ENCODE measurements around the gene TNS1. TPM values are rescaled to one million over a fixed set of nuclear protein-coding genes. Genes with fewer than 3 reads are reported as not detected.
A peak's percentile ranks its signal among the peaks of the same experiment; 100 is the strongest.
"Not testable (repeated sequence)": the region's sequence is repeated elsewhere in the genome, so short reads cannot be mapped to it uniquely, and the experiment has no call there.

TNS1 gene
- 100 to 1,000 TPM in 2 of 4 donors, 10 to 100 TPM in 2; 57.7 to 120 (median 95.7) TPM for total RNA-seq

DNA sequence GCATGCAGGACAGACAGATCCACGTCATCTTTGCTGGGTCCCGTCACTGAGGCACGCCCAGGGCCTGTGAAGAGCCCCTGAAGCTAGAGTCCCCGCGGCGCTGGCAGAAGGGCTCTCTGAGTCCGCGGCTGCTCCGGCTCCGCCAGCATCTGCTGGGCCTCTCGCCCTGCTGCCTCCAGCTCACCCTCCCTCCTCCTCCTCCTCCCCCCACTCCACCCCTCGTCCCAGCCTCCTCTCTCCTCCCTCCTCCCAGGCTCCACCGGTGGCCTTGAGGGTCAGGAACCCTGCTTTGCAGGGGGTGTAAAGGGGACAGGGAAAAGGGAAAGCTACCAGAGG, at the start of gene TNS1:
TSS of gene TNS1 (minus strand) at position 151 of the 336 bp plus-strand sequence. CDS start at position 28, 123 bp downstream.
- no peak for DNase-seq (ENCODE audit: low spot score in 2 of 2)
- TF ChIP-seq, protein P1, sequence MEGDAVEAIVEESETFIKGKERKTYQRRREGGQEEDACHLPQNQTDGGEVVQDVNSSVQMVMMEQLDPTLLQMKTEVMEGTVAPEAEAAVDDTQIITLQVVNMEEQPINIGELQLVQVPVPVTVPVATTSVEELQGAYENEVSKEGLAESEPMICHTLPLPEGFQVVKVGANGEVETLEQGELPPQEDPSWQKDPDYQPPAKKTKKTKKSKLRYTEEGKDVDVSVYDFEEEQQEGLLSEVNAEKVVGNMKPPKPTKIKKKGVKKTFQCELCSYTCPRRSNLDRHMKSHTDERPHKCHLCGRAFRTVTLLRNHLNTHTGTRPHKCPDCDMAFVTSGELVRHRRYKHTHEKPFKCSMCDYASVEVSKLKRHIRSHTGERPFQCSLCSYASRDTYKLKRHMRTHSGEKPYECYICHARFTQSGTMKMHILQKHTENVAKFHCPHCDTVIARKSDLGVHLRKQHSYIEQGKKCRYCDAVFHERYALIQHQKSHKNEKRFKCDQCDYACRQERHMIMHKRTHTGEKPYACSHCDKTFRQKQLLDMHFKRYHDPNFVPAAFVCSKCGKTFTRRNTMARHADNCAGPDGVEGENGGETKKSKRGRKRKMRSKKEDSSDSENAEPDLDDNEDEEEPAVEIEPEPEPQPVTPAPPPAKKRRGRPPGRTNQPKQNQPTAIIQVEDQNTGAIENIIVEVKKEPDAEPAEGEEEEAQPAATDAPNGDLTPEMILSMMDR (IDR thresholded peaks at IDR 0.05) = no peak
- no peak for TF ChIP-seq POLR2A (IDR thresholded peaks at IDR 0.05)
- intact Hi-C loops (cut with DNase I; ENCODE audit: low total_unique reads) = no loop called here
- no peak within 1 kb of the TSS for H3K4me3 ChIP-seq (ENCODE audit: low read depth, poor library complexity, severe bottlenecking)
- 30 to 37% methylated on average over 13 of the region's 13 CpGs for WGBS, 2 donors

DNA sequence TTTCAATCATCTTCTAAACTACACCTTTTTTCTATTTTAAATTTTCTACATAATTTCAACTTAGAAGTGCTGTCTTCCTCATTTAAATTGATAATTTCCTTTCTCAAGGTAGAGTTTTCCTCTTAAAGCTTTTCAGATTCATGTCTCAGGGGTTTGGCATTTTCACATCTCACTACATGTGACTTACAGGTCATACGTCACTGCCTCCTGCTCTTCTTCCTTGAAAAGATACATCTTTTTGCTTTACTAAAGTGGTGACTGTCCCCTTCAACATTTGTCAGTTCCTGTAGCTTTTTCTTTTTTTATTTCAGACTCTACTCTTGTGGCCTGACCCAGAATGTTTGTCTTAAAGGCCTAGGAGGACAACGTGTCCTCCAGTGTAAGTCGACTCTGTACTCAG, 49.1 kb upstream of the TNS1 start:
- 86 to 87% methylated on average over 3 of the region's 3 CpGs for WGBS, 2 donors
- TF ChIP-seq, protein P1 (IDR thresholded peaks at IDR 0.05) = no peak
- no peak for TF ChIP-seq POLR2A (IDR thresholded peaks at IDR 0.05)
- intact Hi-C loops (cut with DNase I; ENCODE audit: low total_unique reads) = no loop called here
- H3K4me3 ChIP-seq (ENCODE audit: low read depth, poor library complexity, severe bottlenecking) = no peak overlapping the region
- DNase-seq (ENCODE audit: low spot score in 2 of 2) = no peak

DNA sequence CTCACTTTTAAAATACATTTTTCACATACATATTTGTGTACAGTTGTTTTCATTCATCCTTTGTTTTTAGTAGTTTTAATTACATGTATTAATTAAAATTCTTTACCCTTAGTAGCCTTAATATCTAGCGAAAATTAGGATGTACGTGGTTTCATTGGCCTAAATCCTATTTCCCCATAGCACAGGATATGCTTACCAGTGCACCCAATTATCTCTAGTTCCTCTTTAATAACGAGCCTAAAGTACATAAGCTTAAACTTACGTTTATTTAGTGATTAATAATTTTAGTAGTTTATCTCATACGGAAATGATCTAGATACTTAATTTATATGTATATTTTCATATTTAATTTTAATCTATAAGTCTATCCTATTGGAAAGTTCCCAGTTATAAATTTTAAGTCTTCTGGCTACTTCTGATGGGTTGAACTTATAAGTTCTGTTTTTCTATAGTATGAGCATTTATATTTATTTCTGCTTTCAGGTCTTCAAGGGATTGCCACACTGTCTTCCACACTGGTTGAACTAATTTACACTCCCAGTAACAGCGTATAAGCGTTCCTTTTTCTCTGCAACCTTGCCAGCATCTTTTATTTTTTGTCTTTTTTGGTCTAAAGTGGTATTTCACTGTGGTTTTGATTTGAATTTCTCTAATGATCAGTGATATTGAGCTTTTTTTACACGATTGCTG, 44.9 kb upstream of the TNS1 start:
- 77 to 83% methylated on average over 8 of the region's 8 CpGs for WGBS, 2 donors
- DNase-seq (ENCODE audit: low spot score in 2 of 2) = no peak
- intact Hi-C loops (cut with DNase I; ENCODE audit: low total_unique reads) = no loop called here
- H3K4me3 ChIP-seq (ENCODE audit: low read depth, poor library complexity, severe bottlenecking) = no peak overlapping the region
- no peak for TF ChIP-seq POLR2A (IDR thresholded peaks at IDR 0.05)
- TF ChIP-seq, protein P1 (IDR thresholded peaks at IDR 0.05) = no peak

DNA sequence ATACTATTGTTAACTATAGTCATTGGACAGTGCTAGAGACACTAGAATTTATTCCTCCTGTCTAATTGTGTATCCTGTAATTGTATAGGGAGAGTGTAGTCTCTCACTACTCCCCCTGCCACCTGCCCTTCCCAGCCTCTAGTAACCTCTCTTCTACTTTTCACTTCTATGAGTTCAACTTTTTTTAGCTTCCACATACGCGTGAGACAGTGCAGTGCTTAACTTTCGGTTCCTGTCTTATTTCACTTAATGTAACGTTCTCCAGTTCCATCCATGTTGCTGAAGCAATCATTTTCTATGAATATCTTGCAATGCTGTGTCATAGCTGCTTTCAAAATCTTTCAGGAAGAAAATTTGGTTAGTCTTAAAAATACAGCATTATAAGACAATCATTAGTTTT, 43.4 kb upstream of the TNS1 start:
- 81% methylated on average over 4 of the region's 4 CpGs for WGBS, 2 donors
- intact Hi-C loops (cut with DNase I; ENCODE audit: low total_unique reads) = no loop called here
- H3K4me3 ChIP-seq (ENCODE audit: low read depth, poor library complexity, severe bottlenecking) = no peak overlapping the region
- DNase-seq (ENCODE audit: low spot score in 2 of 2) = peak in 1 of 2 donors; percentile 57
- TF ChIP-seq POLR2A (IDR thresholded peaks at IDR 0.05) = no peak
- TF ChIP-seq, protein P1 (IDR thresholded peaks at IDR 0.05) = no peak

GRCh38 chr2:218044599-218044998, 41.8 kb upstream of the TNS1 start:
- DNase-seq (ENCODE audit: low spot score in 2 of 2); H3K4me3 ChIP-seq (ENCODE audit: low read depth, poor library complexity, severe bottlenecking); intact Hi-C loops (cut with DNase I; ENCODE audit: low total_unique reads): not testable (repeated sequence)
- 96 to 100% methylated on average over 1 of the region's 1 CpG for WGBS, 2 donors

DNA sequence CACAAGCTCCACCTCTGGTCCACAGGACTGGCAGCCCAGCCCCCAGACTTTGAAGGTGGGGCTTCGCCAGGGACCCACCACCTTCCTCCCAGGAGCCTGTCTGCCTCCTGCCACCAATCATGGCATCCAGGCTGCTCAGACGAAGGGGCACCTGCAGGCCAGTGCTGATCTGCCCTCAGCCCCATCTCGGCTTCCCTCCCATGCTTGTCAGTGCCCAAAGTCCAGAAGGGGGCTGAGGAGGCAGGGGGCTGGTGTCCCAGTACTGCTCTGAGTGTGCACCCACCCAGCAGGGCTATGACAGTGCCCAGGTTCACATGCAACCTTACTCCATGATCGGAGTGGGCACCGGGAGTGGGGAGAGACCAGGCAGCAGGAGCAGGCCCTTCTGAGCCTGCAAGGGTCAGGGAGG, 40.9 kb upstream of the TNS1 start:
- TF ChIP-seq, protein P1 (IDR thresholded peaks at IDR 0.05) = no peak
- TF ChIP-seq POLR2A (IDR thresholded peaks at IDR 0.05) = no peak
- WGBS, 2 donors = 95 to 100% methylated on average over 2 to 5 of the region's 5 CpGs
- intact Hi-C loops (cut with DNase I; ENCODE audit: low total_unique reads) = no loop called here
- peak in 1 of 2 donors; percentile 78 for DNase-seq (ENCODE audit: low spot score in 2 of 2)
- H3K4me3 ChIP-seq (ENCODE audit: low read depth, poor library complexity, severe bottlenecking) = no peak overlapping the region

Measured in lower leg skin (tissue), 4 donors.